ENCODE data around the gene SORCS2. TPM values are rescaled to one million over a fixed set of nuclear protein-coding genes. Genes with fewer than 3 reads are reported as not detected.

Gene SORCS2
- total and polyA plus RNA-seq, 4 donors, result 2.2 to 7.7 (median 2.5) TPM

- Histone ChIP-seq H3K27me3 (ENCODE audit: control insufficient read depth in 3 of 3, insufficient read depth in 3 of 3, low read length in 2 of 3) (no peaks in the 10 kb centered on the region), H3K36me3 (ENCODE audit: control insufficient read depth in 4 of 4, insufficient read depth in 4 of 4, low read length in 4 of 4) (no peaks in the 10 kb centered on the region), H3K4me3 (no peak overlapping the region), H3K27ac (ENCODE audit: low read depth in 1 of 2, low read length in 1 of 2) (no peak overlapping the region), H3K4me1 (ENCODE audit: control insufficient read depth in 5 of 5, insufficient read depth in 5 of 5, low read length in 5 of 5) (peaks cover 0 to 1% (median 0%) of the 10 kb centered on the region in 5 donors), H3K9ac (ENCODE audit: insufficient read depth in 1 of 2, low read length in 2 of 2) (no peak overlapping the region), H3K9me3 (ENCODE audit: control insufficient read depth in 4 of 4, insufficient read depth in 3 of 4, low read length in 3 of 4) (peaks cover 0 to 4% (median 2%) of the 10 kb centered on the region in 4 donors)
- ATAC-seq (ENCODE audit: insufficient read depth, low FRiP score) (no peak), DNase-seq (no peak)
- WGBS, 2 donors, result 94 to 95% methylated on average over 9 of the region's 9 CpGs
- TF ChIP-seq CTCF (IDR thresholded peaks at IDR 0.05; ENCODE audit: control extremely low read depth, extremely low read depth), result no peak
These were observed 230.5 kb downstream of the SORCS2 start for GRCh38 chr4:7422898-7423180.

GRCh38 chr4:7423391-7423790 lies 231.1 kb downstream of the SORCS2 start:
- DNase-seq (no peak), ATAC-seq (ENCODE audit: insufficient read depth, low FRiP score) (no peak)
- H3K9me3 ChIP-seq (ENCODE audit: control insufficient read depth in 4 of 4, insufficient read depth in 3 of 4, low read length in 3 of 4), result peaks cover 0 to 4% (median 2%) of the 10 kb centered on the region in 4 donors
- H3K4me1 ChIP-seq (ENCODE audit: control insufficient read depth in 5 of 5, insufficient read depth in 5 of 5, low read length in 5 of 5), result peaks cover 0 to 1% (median 0%) of the 10 kb centered on the region in 5 donors
- no peak overlapping the region for H3K27ac ChIP-seq (ENCODE audit: low read depth in 1 of 2, low read length in 1 of 2)
- H3K36me3 ChIP-seq (ENCODE audit: control insufficient read depth in 4 of 4, insufficient read depth in 4 of 4, low read length in 4 of 4), result no peaks in the 10 kb centered on the region
- no peak overlapping the region for H3K9ac ChIP-seq (ENCODE audit: insufficient read depth in 1 of 2, low read length in 2 of 2)
- no peaks in the 10 kb centered on the region for H3K27me3 ChIP-seq (ENCODE audit: control insufficient read depth in 3 of 3, insufficient read depth in 3 of 3, low read length in 2 of 3)
- 82 to 90% methylated on average over 5 of the region's 5 CpGs for WGBS, 2 donors
- no peak for TF ChIP-seq CTCF (IDR thresholded peaks at IDR 0.05; ENCODE audit: control extremely low read depth, extremely low read depth)
- H3K4me3 ChIP-seq, result no peak overlapping the region

GRCh38 chr4:7423801-7424552 lies 231.6 kb downstream of the SORCS2 start:
- 76 to 82% methylated on average over 17 of the region's 17 CpGs for WGBS, 2 donors
- DNase-seq (peak; percentile 39 to 48 (median 40)), ATAC-seq (ENCODE audit: insufficient read depth, low FRiP score) (no peak)
- Histone ChIP-seq H3K9me3 (ENCODE audit: control insufficient read depth in 4 of 4, insufficient read depth in 3 of 4, low read length in 3 of 4) (peaks cover 0 to 2% (median 0%) of the 10 kb centered on the region in 4 donors), H3K36me3 (ENCODE audit: control insufficient read depth in 4 of 4, insufficient read depth in 4 of 4, low read length in 4 of 4) (no peaks in the 10 kb centered on the region), H3K27ac (ENCODE audit: low read depth in 1 of 2, low read length in 1 of 2) (no peak overlapping the region), H3K27me3 (ENCODE audit: control insufficient read depth in 3 of 3, insufficient read depth in 3 of 3, low read length in 2 of 3) (no peaks in the 10 kb centered on the region), H3K4me1 (ENCODE audit: control insufficient read depth in 5 of 5, insufficient read depth in 5 of 5, low read length in 5 of 5) (peaks cover 0 to 1% (median 0%) of the 10 kb centered on the region in 5 donors), H3K4me3 (no peak overlapping the region), H3K9ac (ENCODE audit: insufficient read depth in 1 of 2, low read length in 2 of 2) (no peak overlapping the region)
- TF ChIP-seq CTCF (IDR thresholded peaks at IDR 0.05; ENCODE audit: control extremely low read depth, extremely low read depth), result no peak
